ENCODE measurements around the gene GABRG3.

Gene GABRG3

DNA sequence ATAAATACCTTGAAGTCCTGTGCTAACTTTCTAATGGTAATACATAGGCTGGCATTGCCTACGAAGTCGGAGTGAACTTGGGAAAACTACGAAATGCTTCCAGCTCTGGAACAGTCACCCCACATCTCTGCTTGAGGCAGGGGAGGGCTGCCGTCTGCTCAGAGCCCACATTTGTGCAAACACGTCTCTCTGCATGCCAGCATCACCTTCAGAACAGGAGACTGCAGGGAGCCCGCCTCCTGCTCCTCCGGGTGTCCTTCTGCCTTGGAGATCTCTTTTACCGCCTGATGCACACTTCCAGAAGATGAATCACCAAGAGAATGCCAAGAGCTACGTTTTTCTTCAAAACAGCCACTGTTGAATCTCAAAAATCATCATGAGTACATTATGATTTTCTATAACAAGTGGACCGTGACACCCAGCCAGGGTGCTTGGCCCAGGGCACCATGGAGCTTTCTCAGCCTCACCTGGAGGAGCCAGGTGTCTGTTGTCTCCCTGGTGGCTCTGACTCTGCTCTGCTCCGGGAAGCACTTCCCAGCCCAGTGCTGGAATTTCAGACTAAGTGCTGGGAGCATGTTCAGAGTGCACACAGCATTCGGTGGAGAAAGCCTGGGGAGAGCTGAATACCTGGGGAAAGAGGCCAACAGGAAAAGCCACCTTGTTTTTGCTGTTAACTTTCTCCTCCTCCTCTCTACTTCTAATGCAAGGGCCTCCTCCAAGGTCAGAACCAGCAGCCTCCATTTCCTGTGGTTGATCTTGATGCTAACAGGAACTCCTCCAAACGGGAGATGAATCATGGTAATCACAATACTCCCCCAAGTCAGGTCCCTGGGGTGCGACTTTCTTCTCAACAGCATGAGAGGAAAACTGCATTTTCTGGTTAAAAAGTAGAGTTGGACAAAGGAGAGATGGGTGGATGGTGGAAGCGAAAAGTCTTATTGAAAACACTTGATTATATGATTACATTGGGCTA is 467.7 kb downstream of the GABRG3 start:
- Histone ChIP-seq H3K9me3 (ENCODE audit: control insufficient read depth, insufficient read depth, low read length) (no peaks in the 10 kb centered on the region), H3K36me3 (ENCODE audit: control insufficient read depth, insufficient read depth, low read length) (no peaks in the 10 kb centered on the region), H3K9ac (ENCODE audit: low read depth, low read length) (no peak overlapping the region), H3K4me1 (ENCODE audit: control insufficient read depth, insufficient read depth, low read length) (no peaks in the 10 kb centered on the region), H3K27me3 (ENCODE audit: control insufficient read depth, insufficient read depth, low read length) (no peaks in the 10 kb centered on the region), H3K4me3 (ENCODE audit: low read depth, low read length) (no peak overlapping the region)

DNA sequence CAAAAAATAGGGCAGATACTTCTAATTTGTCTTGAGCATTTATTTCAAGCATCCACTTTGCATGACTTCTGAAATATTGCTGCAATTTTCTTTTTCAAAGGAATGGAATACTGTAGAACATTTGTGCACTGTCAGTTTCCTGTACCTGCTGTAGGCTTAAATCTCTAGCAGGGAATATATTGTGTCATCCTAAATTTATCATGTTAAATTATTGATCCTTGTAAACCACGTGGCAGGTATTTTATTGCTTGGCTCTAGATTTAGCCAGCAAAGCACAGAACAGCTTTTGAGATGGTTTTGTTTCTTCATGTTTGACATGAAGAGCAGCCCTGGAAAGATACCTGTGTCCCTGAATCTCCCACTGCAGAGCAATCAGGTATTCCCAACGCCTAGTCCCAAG is 470.1 kb downstream of the GABRG3 start:
- Histone ChIP-seq H3K4me3 (ENCODE audit: low read depth, low read length) (no peak overlapping the region), H3K4me1 (ENCODE audit: control insufficient read depth, insufficient read depth, low read length) (no peaks in the 10 kb centered on the region)

DNA sequence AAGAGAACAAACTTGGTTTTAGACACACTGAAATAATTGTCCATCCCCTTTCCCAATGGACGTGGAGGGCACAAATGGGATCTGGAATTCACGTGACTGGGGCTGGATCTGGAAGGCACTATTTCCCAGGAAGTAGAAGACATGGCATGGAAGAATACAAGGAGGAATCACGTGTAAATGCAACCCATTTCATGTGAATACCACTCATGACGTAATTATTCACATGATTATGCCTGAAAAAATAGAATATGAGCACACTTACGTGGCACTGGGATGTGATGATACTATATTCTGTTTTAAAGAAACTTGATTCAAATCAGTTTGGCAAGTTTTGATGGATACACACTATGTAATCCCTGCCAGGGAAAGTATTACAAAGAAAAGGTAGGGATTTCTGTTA is 477.3 kb downstream of the GABRG3 start:
- Histone ChIP-seq H3K27me3 (ENCODE audit: control insufficient read depth, insufficient read depth, low read length) (no peaks in the 10 kb centered on the region), H3K4me3 (ENCODE audit: low read depth, low read length) (no peak overlapping the region), H3K9me3 (ENCODE audit: control insufficient read depth, insufficient read depth, low read length) (no peaks in the 10 kb centered on the region), H3K4me1 (ENCODE audit: control insufficient read depth, insufficient read depth, low read length) (no peaks in the 10 kb centered on the region), H3K9ac (ENCODE audit: low read depth, low read length) (no peak overlapping the region), H3K36me3 (ENCODE audit: control insufficient read depth, insufficient read depth, low read length) (no peaks in the 10 kb centered on the region)

More for the DNA sequence above, 470.1 kb downstream of the GABRG3 start:
- Histone ChIP-seq H3K9ac (ENCODE audit: low read depth, low read length) (no peak overlapping the region), H3K36me3 (ENCODE audit: control insufficient read depth, insufficient read depth, low read length) (no peaks in the 10 kb centered on the region), H3K27me3 (ENCODE audit: control insufficient read depth, insufficient read depth, low read length) (no peaks in the 10 kb centered on the region), H3K9me3 (ENCODE audit: control insufficient read depth, insufficient read depth, low read length) (no peaks in the 10 kb centered on the region)

DNA sequence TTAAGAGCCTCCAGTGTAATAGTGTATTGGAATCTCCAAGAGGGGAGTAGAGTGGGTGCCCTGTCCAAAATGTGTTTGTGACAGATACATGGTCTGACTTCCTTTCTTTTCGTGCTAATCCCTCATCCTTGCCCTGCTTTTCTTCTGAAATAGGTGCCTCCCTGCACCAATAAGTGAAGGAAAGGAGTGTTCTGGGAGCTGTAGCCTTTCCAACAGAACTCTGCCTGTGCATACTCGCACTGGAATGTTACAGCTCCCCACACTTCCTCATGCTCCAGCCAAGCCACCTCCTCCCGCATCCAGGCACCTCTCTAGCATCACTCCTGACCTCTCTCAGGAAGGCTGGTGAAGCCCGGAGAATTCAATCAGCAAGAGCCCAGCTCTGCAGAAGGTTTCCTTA is 478.0 kb downstream of the GABRG3 start:
- no peaks in the 10 kb centered on the region for H3K27me3 ChIP-seq (ENCODE audit: control insufficient read depth, insufficient read depth, low read length)
- H3K4me1 ChIP-seq (ENCODE audit: control insufficient read depth, insufficient read depth, low read length) = no peaks in the 10 kb centered on the region
- H3K4me3 ChIP-seq (ENCODE audit: low read depth, low read length) = no peak overlapping the region
- H3K9me3 ChIP-seq (ENCODE audit: control insufficient read depth, insufficient read depth, low read length) = no peaks in the 10 kb centered on the region
- no peak overlapping the region for H3K9ac ChIP-seq (ENCODE audit: low read depth, low read length)
- no peaks in the 10 kb centered on the region for H3K36me3 ChIP-seq (ENCODE audit: control insufficient read depth, insufficient read depth, low read length)

DNA sequence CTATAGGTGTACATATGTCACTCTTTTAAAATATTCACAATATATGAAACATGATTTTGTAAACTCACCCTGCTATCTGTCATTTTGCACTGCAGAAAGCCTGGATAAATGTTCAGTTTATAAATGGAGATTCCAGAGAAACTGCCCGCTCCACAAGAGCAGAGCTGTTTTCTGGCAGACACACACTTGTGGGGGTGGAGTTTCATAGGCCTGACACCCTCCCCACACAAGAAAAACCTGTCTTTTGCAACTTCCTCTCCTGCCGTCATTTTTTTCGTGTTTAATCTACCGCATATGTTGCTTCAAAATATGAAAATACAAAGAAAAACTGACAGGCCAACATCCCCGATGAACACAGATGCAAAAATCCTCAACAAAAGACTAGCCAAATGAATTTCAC is 479.0 kb downstream of the GABRG3 start:
- no peak overlapping the region for H3K4me3 ChIP-seq (ENCODE audit: low read depth, low read length)
- peaks cover 2% of the 10 kb centered on the region for H3K4me1 ChIP-seq (ENCODE audit: control insufficient read depth, insufficient read depth, low read length)
- H3K9ac ChIP-seq (ENCODE audit: low read depth, low read length) = no peak overlapping the region

DNA sequence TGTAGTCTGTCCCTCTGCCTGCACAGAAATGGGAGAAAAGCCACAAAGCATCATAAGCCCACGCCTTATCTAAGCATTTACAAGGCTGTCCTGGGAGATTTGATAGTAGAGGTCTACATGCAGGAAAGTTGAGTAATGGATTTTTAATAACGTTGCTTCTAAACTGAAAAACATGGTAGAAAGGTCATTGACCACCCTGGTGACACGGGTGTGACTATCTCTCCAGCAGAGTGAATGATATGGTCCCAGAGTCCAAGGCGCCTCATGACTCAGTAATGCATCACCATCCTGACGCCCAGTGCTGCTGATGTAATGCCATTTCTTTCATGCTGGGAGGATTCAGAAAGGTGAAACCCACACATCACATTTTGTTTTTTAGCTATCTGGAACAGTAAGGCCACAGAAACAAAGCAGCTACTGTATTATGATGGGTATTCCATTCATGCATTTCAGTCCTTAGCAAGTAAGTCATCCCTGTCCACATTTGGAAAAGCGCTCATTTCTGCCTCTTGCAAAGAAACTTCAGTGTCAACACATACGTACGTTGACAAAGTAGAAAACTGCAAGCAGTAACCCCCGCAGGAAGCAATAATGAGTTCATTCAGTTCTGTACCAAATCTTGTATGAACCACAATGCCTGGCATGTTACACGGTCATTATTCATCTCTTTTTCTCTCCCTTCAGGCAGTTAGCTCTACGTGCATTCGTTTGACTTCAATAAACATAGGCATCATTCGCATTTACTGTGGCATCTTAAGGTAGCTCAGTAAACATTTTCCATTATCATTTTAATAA is 483.5 kb downstream of the GABRG3 start:
- H3K9ac ChIP-seq (ENCODE audit: low read depth, low read length) = no peak overlapping the region
- H3K9me3 ChIP-seq (ENCODE audit: control insufficient read depth, insufficient read depth, low read length) = no peaks in the 10 kb centered on the region

More for the DNA sequence above, 479.0 kb downstream of the GABRG3 start:
- Histone ChIP-seq H3K36me3 (ENCODE audit: control insufficient read depth, insufficient read depth, low read length) (no peaks in the 10 kb centered on the region), H3K9me3 (ENCODE audit: control insufficient read depth, insufficient read depth, low read length) (no peaks in the 10 kb centered on the region), H3K27me3 (ENCODE audit: control insufficient read depth, insufficient read depth, low read length) (no peaks in the 10 kb centered on the region)

DNA sequence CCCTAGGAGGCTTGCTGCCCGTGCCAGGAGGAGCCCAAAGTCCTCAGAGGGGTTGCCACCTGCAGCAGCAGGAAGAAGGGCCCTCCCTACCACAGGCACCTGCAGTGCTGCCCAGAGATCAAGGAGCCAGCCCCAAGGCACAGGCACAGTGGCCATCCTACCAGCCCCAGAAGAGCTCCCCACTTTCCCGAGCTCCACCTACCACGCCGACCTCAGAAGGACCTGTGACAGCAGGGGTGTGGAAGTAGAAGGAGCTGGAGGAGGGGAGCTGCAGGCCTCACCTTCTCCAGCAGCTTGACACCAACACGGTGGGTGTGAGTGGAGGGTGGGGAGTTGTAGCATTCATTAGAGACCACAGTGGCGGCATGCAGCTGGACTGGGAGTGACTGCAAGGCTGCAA is 485.8 kb downstream of the GABRG3 start:
- Histone ChIP-seq H3K27me3 (ENCODE audit: control insufficient read depth, insufficient read depth, low read length) (no peaks in the 10 kb centered on the region), H3K9me3 (ENCODE audit: control insufficient read depth, insufficient read depth, low read length) (no peaks in the 10 kb centered on the region), H3K4me1 (ENCODE audit: control insufficient read depth, insufficient read depth, low read length) (peaks cover 2% of the 10 kb centered on the region), H3K9ac (ENCODE audit: low read depth, low read length) (no peak overlapping the region), H3K4me3 (ENCODE audit: low read depth, low read length) (no peak overlapping the region), H3K36me3 (ENCODE audit: control insufficient read depth, insufficient read depth, low read length) (no peaks in the 10 kb centered on the region)

More for the DNA sequence above, 483.5 kb downstream of the GABRG3 start:
- no peaks in the 10 kb centered on the region for H3K27me3 ChIP-seq (ENCODE audit: control insufficient read depth, insufficient read depth, low read length)
- H3K36me3 ChIP-seq (ENCODE audit: control insufficient read depth, insufficient read depth, low read length) = no peaks in the 10 kb centered on the region
- H3K4me3 ChIP-seq (ENCODE audit: low read depth, low read length) = no peak overlapping the region
- H3K4me1 ChIP-seq (ENCODE audit: control insufficient read depth, insufficient read depth, low read length) = peaks cover 2% of the 10 kb centered on the region

DNA sequence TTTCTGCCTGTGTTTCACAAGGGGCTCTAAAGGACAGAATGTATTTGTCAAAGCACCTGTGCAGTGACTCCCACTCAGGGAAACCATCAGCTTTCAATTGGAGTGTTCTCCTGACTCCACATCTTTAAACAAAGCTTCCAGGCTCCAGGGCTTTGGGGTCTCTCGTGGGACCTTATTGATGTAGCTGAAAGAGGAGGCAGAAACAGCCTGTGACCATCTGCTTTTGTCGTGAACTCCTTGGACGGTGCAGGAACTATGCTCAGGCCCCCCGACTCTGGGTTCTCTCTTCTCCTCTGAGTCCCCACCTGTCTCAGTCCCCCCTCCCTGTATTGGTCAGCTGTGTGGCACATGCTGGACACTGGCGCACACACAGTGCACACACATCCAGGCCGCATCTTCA is 486.8 kb downstream of the GABRG3 start:
- peaks cover 2% of the 10 kb centered on the region for H3K4me1 ChIP-seq (ENCODE audit: control insufficient read depth, insufficient read depth, low read length)
- no peaks in the 10 kb centered on the region for H3K9me3 ChIP-seq (ENCODE audit: control insufficient read depth, insufficient read depth, low read length)
- no peak overlapping the region for H3K4me3 ChIP-seq (ENCODE audit: low read depth, low read length)

DNA sequence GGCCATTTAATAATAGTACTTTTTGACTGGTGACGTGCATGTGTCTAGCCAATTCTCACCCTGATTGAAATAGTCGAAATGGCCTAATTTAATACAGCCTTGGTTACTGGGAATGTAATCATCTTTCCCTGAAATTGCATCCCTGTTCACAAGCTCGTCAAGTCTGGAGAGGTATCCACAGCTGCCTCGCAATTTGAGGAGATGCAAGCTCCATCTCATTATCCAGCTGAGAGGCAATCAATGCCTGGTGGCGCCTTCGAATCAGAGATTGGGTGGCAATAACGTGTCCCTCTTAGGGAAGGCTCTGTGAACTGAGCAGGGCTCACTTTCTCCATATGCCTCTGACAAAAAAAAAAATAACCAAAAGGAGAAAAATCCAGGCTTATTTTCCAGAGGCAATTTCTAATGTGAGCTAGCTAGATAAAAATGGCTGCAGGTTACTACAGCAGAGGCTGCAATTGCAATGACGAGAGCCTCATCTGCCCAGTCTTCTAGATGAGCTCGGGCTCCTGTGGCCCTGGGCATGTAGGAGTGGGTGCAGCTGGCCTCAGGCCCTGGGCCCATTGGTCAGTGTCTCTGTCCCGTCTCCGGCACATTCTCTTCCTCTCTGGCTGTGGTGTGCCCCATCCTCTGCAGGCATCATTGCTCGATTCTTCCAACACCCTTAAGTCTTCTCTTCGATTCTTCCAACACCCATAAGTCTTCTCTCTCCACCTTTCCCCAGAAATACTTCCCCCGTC is 487.5 kb downstream of the GABRG3 start:
- Histone ChIP-seq H3K9me3 (ENCODE audit: control insufficient read depth, insufficient read depth, low read length) (no peaks in the 10 kb centered on the region), H3K27me3 (ENCODE audit: control insufficient read depth, insufficient read depth, low read length) (no peaks in the 10 kb centered on the region)

More for the DNA sequence above, 486.8 kb downstream of the GABRG3 start:
- no peak overlapping the region for H3K9ac ChIP-seq (ENCODE audit: low read depth, low read length)
- H3K27me3 ChIP-seq (ENCODE audit: control insufficient read depth, insufficient read depth, low read length) = no peaks in the 10 kb centered on the region
- H3K36me3 ChIP-seq (ENCODE audit: control insufficient read depth, insufficient read depth, low read length) = no peaks in the 10 kb centered on the region

DNA sequence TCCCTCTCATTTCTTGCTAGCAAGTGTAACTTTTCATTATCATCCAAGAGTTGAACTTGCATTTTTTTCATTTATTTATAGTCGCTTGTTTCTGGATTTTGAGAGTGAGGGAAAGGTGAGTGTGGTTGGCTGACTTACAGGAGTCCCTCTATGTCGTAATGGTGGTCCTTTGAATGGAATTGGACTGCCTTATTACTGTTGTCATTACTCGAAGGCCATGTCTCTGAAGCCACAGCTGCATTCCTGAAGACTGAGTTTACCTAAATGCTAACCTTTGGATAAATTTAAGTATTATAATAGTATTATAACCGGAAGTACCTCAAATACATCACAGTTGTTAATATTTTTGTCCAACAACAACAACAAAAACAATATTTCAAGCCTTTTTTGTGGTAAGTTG is 488.9 kb downstream of the GABRG3 start:
- no peak overlapping the region for H3K4me3 ChIP-seq (ENCODE audit: low read depth, low read length)
- no peaks in the 10 kb centered on the region for H3K27me3 ChIP-seq (ENCODE audit: control insufficient read depth, insufficient read depth, low read length)
- H3K9me3 ChIP-seq (ENCODE audit: control insufficient read depth, insufficient read depth, low read length) = no peaks in the 10 kb centered on the region

More for the DNA sequence above, 487.5 kb downstream of the GABRG3 start:
- Histone ChIP-seq H3K4me3 (ENCODE audit: low read depth, low read length) (no peak overlapping the region), H3K4me1 (ENCODE audit: control insufficient read depth, insufficient read depth, low read length) (peaks cover 2% of the 10 kb centered on the region), H3K36me3 (ENCODE audit: control insufficient read depth, insufficient read depth, low read length) (no peaks in the 10 kb centered on the region), H3K9ac (ENCODE audit: low read depth, low read length) (no peak overlapping the region)

DNA sequence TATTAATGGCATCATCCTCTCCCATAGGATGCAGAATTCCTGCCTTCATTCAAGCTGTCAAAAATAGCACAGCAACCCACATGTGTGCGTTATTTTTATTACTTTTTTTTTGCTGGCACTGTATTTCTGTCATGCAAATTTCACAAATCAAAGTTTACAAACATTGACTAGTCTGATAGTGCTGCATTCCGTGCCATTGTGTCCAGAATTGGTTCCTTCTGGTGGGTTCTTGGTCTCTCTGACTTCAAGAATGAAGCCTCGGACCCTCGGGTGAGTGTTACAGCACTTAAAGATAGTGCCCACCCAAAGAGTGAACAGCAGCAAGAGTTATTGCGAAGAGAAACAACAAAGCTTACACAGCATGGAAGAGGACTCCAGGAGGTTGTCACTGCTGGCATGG is 490.2 kb downstream of the GABRG3 start:
- H3K27me3 ChIP-seq (ENCODE audit: control insufficient read depth, insufficient read depth, low read length) = no peaks in the 10 kb centered on the region
- no peak overlapping the region for H3K4me3 ChIP-seq (ENCODE audit: low read depth, low read length)
- H3K9ac ChIP-seq (ENCODE audit: low read depth, low read length) = no peak overlapping the region
- H3K9me3 ChIP-seq (ENCODE audit: control insufficient read depth, insufficient read depth, low read length) = no peaks in the 10 kb centered on the region
- no peaks in the 10 kb centered on the region for H3K36me3 ChIP-seq (ENCODE audit: control insufficient read depth, insufficient read depth, low read length)
- no peaks in the 10 kb centered on the region for H3K4me1 ChIP-seq (ENCODE audit: control insufficient read depth, insufficient read depth, low read length)

More for the DNA sequence above, 488.9 kb downstream of the GABRG3 start:
- Histone ChIP-seq H3K36me3 (ENCODE audit: control insufficient read depth, insufficient read depth, low read length) (no peaks in the 10 kb centered on the region), H3K9ac (ENCODE audit: low read depth, low read length) (no peak overlapping the region), H3K4me1 (ENCODE audit: control insufficient read depth, insufficient read depth, low read length) (no peaks in the 10 kb centered on the region)
